Islet of Langerhans (tissue), 1 donor: ENCODE data around the gene PSMG1.
"Not testable (repeated sequence)": the region's sequence is repeated elsewhere in the genome, so short reads cannot be mapped to it uniquely, and the experiment has no call there.

Experiments
- FAIRE-seq: peaks from one replicate; lab custom pipeline; 2011; peaks lifted over from hg19 to GRCh38; lab: Jason Lieb, UNC

The PSMG1 gene

DNA sequence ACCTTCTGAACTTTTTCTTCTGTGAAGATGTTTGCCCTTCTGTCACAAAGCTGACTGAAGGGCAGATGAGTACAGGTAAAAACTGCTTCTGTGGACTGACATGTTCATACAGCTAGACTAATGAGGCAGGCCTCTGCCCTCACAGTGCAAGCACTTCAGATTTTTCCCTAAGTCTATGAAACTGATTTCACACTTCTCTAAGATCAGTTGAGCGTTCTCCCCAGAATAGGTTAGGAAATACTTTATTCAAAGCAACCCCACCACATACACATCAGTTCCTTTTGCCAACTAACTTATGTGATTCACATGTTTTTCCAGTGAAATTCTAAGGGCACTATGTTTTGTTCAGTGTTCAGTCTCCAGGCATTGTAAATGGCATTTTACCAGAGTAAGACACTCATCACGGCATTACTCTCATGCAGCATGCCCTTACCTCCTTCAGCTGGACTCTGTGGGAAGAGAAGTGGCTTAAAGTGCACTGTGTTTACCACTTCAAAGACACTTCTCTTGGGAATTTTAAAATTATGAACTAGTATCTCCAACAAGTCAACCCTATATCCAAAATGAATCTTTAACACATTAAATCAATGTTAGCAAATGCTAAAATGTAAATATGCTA, 5.4 kb upstream of the PSMG1 start:
- FAIRE-seq: no peak

DNA sequence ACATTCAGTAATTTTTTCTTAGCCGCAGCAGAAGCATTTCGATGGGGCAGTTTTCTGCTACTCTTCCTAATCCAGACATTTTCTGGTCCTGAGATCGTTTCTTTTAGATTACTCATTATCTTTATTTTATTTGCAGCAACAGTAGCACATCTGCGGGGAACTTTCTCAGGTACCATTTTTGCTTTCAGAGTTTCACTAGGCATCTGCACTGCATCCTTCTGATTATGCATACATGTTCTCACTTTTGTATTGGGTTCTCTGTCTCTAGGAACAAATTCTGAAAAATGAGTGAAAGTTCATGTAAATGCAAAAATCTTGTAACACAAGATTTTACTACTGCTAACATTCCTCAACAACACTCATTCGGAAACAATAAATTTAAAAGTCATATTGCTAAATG, 3.9 kb upstream of the PSMG1 start:
- FAIRE-seq: no peak

DNA sequence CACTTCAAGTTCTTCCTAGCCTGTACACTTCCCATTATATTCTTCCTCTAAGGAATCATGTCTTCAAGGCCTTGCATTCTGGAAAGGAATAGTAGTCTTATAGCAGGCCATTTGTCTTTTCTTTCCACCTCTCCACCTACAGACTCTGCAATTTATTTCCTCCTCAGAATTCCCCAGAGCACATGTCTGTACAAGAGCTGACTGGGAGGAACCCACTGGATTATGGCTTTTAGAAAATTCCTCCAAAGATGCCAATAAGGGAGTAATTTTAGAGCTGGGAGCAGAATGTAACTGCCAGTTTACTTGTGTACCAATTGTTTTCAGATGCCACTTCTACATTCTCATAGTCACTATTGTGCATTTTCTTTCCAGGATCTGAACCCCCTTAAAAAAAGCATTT, 3.4 kb upstream of the PSMG1 start:
- no peak for FAIRE-seq

DNA sequence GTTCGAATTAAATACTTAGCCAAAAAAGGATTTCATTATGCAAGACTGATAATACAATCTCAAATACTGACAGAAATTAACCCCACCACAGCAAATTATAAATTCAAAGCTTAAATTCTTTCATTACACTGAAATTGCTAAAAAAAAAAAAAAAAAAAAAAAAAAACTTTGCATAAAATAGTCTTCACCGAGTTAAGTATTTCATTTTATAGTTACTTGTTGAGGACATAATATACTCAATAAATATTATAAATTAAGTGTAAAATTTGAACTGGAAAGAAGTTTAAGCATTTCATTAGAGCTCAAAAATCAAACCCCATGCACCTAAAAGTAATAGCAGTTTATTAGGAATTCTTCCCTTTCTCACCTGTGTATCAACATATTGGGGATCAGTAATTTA, 1.9 kb upstream of the PSMG1 start:
- FAIRE-seq: no peak

DNA sequence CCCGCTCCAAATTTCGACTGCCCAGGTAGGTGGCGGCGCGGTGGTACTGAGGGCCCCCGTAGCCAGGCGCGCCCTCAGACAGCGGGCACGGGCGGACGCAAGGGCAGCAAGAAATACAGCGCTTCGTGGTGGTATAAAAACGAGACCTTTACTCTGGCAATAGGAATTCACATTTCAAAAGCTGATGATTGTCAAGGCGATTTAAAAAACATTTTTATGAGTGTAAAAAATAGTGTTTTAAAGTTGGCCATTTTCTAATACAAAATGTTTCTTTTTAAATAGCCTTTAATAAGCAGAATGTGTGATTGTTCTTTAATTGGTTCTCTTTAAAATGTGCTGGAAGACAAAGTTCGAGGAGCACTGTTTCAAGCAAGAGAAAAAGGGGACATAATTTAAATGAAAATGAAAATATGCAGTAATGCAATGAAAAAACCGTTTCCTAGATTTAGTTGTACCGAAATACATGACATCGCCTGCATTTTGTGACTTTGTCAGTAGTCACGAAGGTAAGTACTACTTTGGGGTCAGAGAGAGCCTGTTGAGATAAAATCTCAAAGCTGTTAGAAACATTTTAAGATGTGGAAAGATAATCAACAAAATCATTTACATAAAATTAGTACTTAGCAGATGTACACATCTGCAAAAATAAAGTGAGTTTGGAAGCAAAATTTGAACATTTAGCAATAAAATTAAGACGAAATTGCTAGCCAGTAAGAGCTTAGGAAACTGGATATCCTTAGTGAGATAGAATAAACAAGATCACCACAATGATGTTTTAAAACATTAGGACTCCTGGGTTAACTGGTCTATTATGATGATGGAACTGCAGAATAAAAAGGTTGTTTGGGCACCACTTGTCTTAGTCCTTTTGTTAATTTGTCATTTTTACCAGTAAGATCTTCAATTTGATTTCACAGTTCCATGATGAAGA, 1.1 kb upstream of the PSMG1 start:
- FAIRE-seq: no peak

DNA sequence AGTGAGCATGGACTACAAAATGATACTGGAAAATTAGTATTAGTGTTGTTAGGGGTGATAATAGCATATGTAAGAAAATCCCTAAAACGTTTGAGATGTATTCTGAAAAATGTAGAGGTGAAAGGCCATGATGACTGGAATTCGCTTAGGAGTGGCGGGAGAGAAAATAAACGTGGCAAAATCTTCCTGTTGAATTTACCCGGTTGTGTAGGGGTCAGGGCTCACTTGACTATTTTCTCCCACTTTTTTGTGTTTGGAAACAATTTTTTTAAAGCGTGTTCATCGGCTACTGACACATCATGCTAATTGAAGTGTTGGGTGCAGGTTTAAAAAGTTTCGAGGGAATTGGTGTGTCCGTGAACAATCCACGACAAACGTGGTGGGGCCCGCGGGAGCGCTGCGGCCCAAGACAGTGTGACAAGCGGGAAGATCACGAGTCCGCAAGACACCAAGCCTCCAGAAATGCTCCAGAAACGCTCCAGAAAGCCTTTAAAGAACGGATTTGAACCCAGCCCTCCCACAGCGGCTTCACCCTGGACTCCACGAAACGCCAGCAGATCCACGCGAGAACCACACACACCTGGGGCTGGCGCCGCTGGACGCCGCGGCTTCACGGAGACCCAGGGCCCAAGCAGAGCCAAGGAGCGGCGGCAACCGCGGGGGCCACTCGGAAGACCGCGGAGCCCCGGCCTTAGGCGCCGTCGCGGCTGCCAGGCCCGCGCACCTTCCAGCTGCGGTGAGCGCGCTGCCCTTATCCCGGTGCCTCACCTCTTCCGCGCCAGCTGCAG, 573 bp downstream of the PSMG1 start:
- FAIRE-seq: no peak

DNA sequence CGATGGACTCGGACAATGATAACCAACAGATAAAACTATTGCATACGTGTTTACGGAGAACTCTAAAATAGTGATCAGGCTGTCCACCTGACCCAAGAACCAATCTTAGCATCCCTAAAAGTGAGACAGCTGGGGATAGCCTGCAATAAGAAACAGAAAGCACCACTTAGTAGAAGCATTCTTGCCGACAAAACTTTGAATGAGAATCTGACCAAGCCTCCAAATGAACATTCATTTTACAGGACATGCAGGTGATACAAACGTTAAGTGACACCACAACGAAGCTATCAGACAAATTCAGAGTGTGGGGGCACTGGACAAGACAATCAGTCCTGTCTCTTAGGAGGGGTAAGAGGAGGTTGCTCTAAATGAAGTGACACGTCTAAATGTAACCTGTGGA, 1.2 kb downstream of the PSMG1 start:
- FAIRE-seq: no peak

DNA sequence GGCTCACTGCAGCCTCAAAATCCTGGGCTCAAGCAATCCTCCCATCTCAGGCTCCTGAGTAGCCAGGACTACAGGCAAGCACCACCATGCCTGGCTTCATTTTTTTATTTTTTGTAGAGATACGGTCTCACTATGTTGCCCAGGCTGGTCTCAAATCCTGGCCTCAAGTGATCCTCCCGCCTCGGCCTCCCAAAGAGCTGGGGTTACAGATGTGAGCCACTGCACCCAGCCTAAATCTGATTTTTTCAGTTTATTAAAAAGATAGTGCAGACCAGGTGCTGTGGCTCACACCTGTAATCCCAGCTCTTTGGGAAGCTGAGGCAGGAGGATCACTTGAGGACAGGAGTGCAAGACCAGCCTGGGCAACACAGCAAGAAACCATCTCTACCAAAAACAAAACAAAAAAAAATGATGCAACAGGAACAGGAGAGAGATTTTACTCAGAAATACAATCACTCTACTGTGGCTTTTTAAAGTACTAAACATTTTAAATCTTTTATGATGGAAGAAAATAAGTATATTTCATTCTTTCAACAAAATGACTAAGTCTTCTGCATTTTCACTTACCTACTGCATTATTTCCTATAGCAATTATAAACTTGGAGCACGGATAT, 1.9 kb downstream of the PSMG1 start:
- FAIRE-seq: no peak

DNA sequence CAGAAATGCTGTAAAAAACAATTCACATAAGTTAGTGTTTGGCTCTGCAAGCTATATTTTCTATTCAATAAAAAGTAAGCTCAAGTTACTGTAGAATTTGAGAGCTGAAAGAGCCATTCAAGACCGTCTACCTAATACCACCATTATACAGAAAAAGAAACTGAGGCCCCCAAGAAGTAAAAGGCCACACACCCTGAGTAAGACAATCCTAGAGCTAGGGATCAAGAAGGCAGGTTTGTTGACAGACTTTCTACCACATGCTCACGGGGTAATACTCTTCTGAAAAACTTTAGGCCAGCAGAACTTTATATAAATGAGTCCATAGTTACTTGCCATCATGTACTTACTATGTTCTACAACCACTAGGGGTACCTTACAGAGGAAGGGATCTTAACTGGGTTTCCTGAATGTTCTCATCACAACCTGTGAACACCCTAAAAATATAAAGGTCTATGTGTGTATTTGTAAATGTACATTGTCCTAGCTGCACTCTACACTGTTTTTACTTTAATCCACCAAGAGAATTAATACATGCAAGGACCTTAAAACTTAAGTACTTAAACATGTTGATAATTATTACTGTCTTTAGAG, 2.7 kb downstream of the PSMG1 start:
- FAIRE-seq: no peak

DNA sequence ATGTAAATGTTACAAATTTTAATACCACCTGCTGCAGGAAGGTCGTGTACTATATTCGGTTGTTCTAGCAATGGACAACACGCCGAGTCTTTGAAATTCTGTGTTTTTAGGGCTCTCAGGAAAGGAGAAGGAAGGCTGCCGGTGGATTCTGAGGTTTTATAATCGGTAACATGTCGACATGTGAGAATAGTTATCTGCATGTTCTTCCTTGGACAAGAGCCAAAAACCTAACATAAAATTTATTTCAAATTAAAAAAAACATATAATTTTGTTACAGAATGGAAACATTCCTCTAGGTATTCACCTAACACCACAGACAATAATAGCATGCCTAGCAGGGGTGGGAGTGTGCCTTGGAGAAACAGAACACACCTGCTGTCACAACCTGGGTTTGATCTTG, 4.8 kb downstream of the PSMG1 start:
- no peak for FAIRE-seq

DNA sequence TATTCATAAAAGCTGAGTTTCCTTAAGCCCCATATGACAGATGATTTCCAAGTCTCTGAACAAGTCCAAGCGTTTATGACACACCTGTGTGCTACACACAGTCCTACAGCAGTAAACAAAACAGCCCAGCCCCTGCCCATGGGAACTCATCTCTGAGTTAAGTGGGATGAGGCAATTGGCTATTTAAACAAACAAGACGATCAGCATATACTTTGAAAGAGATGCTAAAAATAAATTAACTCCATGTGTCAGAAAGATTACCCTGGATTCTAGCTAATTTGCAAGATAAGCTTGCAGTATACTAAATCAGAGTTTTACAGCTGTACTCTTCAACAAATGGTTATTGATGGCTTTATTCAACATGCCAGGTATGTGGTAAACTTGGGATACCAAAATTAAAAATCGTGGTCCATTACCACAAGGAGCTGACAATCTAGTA, 7.0 kb downstream of the PSMG1 start:
- FAIRE-seq: no peak

DNA sequence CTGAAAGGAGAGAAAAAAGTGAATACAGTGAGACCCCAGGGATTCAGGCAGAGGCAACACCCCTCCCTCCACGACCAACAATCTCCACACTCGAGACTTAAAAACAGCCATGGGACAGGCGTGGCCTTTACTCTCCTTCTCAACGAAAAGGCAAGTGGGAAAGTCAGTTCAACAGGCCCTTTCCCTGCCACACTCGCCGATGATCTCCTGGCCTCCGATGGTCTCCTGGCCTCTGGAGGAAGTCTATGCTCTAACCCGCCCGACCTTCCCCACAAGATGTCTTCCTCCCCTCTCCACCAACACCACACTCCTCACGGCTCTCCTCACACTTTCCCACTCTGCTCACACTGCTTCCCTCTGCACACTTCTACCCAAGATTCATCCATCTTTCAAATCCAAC, 7.6 kb downstream of the PSMG1 start:
- FAIRE-seq: no peak

DNA sequence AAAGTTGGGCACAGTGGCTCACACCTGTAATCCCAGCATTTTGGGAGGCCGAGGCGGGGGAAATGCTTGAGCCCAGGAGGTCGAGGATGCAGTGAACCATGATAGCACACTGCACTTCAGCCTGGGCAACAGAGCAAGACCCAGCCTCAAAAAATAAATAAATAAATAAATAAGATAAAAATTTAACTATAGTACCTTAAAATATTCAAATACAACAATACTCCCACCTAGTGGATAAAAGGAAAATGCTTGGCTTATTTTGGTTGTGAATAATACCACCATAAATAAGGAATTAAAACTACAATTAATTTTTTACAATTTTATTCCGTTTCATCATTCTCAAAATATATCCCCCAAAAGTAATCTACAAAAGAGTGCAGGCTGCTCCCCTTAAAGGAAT, 8.1 kb downstream of the PSMG1 start:
- FAIRE-seq: no peak

DNA sequence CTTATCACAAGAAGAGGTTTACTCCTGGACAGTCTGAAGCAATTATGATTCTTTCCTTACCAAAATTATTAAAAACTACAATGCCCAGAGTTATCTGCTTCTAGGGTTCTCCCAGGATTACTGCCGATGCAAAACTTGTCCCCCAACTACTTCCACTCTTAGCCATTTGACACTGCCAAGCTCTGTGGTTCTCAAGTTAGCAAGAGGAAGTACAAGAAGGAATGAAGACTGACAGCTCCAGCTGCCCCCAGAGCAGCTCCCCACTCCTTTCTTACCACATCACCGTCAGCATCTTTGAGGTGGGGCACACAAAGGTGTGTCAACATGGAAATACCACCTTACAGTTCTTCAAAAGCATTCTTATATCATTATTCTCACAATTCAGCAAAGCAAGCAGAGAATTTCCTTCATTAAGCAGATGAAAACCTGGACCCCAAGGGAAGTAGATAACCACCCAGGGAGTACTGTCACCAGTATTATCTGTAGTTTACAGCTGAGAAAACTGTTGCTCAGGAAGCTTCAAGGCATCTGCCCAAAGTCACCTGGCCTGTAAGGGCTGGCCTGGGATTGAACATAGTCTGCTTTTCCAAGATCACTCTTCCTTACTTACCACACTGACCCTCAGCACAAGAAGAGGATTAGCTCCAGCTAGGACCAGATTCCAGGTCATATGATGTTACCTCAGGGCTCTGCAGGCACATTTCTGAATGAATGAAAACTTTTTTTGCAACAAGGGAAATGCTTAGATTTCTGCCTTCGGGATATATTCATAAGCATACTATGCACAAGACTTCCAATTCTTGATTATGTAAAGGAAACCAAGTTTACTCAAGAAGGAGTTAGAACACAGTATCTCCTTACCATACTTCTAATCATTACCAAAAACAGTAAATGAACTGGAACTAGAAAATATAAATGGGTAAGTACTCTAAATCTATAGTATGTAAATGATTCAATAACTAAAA, 9.3 kb downstream of the PSMG1 start:
- no peak for FAIRE-seq

DNA sequence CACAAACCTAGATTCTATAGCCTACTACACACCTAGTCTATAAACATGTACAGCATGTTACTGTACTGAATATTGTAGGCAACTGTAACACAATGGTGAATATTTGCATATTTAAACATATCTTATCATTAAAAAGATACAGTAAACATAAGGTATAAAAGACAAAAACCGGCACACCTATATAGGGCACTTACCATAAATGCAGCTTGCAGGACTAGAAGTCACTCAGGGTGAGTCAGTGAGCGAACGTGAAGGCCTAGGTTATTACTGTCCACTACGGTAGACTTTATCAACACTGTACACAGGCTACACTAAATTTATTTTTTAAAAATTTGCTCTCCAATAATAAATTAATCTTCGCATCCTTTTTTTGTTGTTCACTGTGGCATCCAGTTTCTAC, 13.3 kb downstream of the PSMG1 start:
- FAIRE-seq: no peak

DNA sequence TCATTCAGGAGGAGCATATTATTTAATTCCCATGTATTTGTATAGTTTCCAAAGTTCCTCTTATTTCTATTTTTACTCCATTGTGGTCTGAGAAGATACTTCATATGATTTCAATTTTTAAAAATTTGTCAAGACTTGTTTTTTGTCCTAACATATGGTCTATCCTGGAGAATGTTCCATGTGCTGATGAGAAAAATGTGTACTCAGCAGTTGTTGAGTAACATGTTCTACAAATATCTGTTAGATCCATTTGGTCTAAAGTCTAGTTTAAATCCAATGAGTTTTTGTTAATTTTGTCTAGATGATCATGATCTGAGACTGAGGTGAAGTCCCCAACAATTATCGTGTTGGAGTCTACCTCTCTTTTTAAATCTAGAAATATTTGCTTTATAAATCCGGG, 14.5 kb downstream of the PSMG1 start:
- FAIRE-seq: no peak

DNA sequence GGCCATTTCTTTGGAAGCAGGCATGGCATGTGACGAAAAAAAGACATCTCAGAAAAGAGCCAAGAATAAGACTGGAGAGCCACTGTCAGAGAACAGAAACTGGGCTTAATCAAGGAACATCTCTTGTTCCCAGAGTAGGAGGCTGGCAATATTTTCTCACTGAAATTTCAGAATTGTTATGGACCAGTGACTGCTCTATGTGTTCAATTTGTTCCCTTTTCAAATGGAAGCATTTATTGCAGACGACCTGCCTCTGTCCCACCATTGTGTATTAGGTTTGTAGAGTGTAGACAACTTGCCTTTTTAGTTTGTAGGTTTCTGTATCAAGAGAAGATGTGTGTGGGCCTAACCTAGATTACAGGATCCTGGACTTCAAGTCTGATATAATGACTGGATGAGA, 18.7 kb downstream of the PSMG1 start:
- FAIRE-seq: no peak

DNA sequence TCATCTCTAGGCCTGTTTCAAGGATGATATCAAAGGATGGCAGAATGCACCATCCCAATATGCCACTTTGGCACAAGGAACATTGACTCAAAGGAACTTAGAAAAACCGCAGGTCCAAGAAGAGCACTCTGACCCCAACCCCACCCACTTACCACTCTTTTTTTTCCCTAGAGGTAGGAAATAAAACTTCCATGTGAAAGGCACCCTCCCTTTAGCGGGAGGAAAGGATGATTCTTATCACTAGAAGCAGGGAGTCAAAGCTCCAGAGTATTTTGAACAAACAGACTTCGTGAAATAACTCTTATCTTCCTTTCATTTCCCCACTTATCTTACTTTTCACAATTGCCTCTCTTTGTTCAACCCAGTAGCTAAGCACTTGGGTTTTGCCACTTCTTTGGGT, 22.2 kb downstream of the PSMG1 start:
- no peak for FAIRE-seq

DNA sequence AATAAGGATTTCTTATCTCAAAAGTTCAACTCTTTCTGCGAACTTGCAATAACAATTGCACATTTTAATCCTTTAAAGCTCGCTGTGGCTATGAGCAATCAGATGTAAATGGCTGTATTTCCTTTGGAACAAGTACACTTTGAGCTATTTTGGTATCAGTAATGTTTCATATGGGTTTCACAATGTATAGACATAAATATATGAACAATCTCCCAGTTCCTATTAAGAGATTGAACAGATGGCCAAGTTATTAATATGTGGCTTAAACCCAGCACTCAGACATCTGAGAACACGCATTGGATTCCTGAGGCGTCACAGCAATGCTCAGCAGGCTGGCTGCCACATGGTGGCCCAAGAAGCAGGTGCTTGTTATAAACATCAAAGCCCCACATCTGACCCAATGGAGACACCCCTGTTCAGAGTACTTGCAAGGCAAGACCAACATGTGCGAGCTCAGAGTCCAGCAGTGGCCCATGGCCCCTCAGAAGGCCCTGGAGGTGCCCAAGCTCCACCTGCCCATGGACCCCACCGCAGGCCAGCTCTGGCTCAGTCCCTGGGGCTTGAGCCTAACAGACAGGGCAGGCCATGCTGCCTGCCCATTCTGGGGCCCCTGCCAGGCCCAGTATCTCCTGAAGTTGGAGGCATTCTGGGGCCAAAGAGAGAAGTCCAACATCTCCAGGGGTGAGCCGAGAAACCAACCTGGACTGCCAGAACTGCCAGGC, 23.7 kb downstream of the PSMG1 start:
- FAIRE-seq: no peak

DNA sequence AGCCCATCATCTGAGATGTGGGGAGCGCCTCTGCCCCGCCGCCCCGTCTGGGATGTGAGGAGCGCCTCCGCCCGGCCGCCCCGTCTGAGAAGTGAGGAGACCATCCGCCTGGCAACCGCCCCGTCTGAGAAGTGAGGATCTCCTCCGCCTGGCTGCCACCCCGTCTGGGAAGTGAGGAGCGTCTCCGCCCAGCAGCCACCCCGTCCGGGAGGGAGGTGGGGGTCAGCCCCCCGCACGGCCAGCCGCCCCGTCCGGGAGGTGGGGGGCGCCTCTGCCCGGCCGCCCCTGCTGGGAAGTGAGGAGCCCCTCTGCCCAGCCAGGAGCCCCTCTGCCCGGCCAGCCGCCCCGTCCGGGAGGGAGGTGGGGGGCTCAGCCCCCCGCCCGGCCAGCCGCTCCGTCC, 26.0 kb downstream of the PSMG1 start:
- FAIRE-seq: not testable (repeated sequence)
